Stimulated activated naive CD8-positive, alpha-beta T cell treated with anti-CD3 and anti-CD28 coated beads, Interleukin-15, Interleukin-2, amounts not matched to agents 100 U/mL and 50 U/mL, for 24 hours (primary cell): ENCODE results near the gene PLA2G12B.
"Not testable (repeated sequence)": the region's sequence is repeated elsewhere in the genome, so short reads cannot be mapped to it uniquely, and the experiment has no call there.

Experiments used
- ATAC-seq: fragments of 150-1000 bp; cut with Tn5 transposase; one replicate; pipeline ENCODE4 v1.10.0; 2021
- DNase-seq: peaks from one replicate; pipeline ENCODE4 v3.0.0; 2021

The PLA2G12B gene

GRCh38 chr10:72935361-72935760 is 19.2 kb downstream of the PLA2G12B start:
- DNase-seq (no peak), ATAC-seq (no peak)

GRCh38 chr10:72932259-72933015 is 22.2 kb downstream of the PLA2G12B start:
- DNase-seq (no peak), ATAC-seq (no peak)

- DNase-seq (no peak), ATAC-seq (no peak)
Observed at GRCh38 chr10:72930276-72930675, 24.3 kb downstream of the PLA2G12B start.

GRCh38 chr10:72928798-72929197 is 25.8 kb downstream of the PLA2G12B start:
- no peak for ATAC-seq
- no peak for DNase-seq

- no peak for DNase-seq
- no peak for ATAC-seq
Observed at GRCh38 chr10:72927485-72927884, 27.1 kb downstream of the PLA2G12B start.

- no peak for ATAC-seq
- DNase-seq, result no peak
Observed at GRCh38 chr10:72925951-72926465, 28.6 kb downstream of the PLA2G12B start.

DNA sequence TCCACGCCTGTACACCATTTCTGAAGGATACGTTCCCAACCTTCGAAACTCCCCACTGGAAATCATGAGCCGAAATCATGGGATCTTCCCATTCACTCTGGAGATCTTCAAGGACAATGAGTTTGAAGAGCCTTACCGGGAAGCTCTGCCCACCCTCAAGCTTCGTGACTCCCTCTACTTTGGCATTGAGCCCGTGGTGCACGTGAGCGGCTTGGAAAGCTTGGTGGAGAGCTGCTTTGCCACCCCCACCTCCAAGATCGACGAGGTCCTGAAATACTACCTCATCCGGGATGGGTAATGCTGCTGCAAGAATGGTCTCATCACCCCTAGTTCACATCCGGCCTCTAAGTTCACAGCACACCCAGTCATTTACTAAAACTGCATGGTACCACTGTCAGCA is 30.3 kb downstream of the PLA2G12B start:
- ATAC-seq (no peak), DNase-seq (no peak)

- DNase-seq, ATAC-seq: not testable (repeated sequence)
Observed at GRCh38 chr10:72921147-72921683, 33.4 kb downstream of the PLA2G12B start.

DNA sequence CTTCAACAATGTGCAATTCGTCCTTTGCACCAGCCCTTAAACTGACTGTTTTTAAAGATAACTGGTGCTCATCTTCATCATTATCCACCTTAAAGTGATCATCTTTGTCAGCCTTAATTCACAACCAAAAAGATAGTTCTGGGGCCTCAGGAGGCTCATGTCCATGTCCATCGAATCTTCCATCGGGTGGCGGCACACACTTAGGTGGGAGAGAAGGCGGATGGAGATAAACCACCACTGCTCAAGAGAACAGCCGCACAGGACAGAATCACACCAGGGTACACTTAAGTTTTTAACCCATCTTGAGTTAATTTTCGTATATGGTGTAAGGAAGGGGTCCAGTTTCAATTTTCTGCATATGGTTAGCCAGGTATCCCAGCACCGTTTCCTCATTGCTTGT is 36.3 kb downstream of the PLA2G12B start:
- DNase-seq, result no peak

DNA sequence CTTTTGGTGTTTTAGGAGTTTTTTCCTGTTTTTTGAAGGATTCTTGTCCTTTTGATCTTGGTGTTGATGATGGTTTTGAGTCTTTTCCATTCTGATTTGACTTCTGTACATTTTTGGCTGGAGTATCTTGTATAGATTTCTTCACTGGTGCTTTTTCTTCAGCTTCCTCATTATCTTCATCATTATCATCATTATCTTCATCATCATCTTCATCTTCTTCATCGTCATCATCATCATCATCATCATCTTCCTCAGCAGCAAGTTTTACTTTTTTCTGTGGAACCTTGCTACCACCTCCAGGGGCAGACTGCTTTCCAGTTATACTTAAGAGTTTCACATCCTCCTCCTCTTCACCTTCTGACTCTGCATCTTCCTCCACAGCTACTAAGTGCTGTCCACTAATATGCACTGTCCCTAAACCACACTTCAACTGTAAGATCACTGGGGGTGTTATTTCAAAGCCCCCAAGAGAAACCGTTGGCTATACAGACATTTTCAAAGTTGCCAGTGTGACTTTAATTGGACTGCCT is 36.7 kb downstream of the PLA2G12B start:
- ATAC-seq, DNase-seq: not testable (repeated sequence)

More for the DNA sequence above, 36.3 kb downstream of the PLA2G12B start:
- ATAC-seq, result no peak

GRCh38 chr10:72917201-72917600 is 37.4 kb downstream of the PLA2G12B start:
- DNase-seq, ATAC-seq: not testable (repeated sequence)

GRCh38 chr10:72913287-72913686 is 41.3 kb downstream of the PLA2G12B start:
- ATAC-seq (no peak), DNase-seq (no peak)

GRCh38 chr10:72912736-72913135 is 41.9 kb downstream of the PLA2G12B start:
- ATAC-seq, result no peak
- no peak for DNase-seq

DNA sequence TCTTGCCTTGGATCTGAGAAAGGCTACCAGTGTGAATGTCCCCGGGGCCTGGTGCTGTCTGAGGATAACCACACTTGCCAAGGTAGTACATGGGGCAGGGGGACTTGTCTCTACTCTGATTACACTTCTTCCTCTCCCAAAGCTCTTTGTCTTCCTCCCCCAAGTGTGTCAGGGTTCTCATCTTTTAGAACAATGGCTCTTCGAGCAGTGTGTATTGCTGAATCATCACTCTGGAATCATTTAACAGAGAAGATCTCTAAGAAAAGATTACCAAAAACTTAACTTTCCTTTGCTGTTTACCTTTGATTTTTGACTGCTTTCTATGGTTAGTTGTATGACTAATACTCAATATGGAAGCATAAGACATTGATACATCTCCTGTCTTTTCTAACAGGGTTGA is 42.8 kb downstream of the PLA2G12B start:
- no peak for DNase-seq
- ATAC-seq, result no peak

DNA sequence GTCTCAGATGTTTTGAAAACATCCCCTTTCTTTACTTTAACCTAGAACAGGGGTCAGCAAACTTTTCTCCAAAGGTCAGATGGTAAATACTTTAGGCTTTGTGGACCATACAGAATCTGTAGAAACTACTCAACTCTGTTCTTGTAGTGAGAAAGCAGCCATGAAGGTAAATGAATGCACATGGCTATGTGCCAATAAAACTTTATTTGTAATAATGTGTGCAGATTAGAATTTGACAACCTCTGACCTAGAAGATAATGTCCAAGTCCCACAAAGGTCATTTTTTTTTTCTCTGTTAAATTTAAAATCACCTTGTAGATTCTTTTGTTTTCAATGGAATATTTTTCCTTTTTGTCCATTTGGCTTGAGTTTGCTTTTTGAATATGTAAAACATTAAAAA is 43.9 kb downstream of the PLA2G12B start:
- DNase-seq (no peak), ATAC-seq (no peak)

DNA sequence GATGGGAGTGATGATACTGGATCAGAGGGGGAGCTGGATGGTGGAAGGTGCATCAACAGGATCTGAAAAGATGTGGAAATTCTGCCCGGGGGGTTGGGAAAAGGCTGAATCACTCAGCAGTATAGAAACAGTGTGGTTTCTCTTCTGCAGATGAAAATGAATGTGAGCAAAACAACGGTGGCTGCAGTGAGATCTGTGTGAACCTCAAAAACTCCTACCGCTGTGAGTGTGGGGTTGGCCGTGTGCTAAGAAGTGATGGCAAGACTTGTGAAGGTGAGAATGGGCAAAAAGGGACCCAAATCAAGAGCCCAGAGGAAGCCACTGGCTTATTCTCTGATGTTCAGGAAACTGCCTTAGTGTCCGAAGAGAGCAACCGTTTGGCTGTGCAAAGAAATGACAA is 48.2 kb downstream of the PLA2G12B start:
- DNase-seq (no peak), ATAC-seq (no peak)

DNA sequence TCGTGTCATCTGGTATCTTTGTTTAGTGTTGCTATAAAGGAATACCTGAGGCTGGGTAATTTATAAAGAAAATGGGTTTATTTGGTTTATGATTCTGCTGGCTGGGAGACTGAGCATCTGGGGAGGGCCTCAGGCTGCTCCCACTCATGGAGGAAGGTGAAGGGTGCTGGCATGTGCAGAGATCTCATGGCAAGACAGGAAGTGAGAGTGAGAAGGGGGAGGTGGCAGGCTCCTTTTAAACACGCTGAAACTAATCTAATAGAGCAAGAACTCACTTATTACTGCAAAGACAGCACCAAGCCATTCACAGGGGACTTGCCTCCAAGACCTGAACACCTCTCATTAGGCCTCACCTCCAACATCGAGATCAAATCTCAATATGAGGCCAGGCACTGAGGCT is 49.8 kb downstream of the PLA2G12B start:
- DNase-seq (no peak), ATAC-seq (no peak)

GRCh38 chr10:72903941-72904446 is 50.6 kb downstream of the PLA2G12B start:
- DNase-seq, ATAC-seq: not testable (repeated sequence)

DNA sequence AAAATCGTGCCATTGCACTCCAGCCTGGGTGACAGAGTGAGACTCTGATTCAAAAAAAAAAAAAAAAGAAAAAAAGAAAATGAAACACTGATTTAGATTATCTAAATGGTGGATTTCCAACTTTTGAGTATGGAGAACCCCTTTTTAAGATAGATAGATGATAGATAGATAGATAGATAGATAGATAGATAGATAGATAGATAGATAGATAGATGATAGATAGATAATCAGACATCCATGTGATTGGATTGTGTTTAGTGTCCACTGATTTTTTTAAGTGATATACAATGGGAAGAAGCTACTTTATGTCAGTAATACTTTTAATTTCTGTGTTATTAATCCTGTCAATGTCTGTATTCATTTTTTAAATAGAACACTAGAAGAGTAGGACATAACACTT is 55.1 kb downstream of the PLA2G12B start:
- DNase-seq, result no peak
- no peak for ATAC-seq

- ATAC-seq (no peak), DNase-seq (no peak)
Observed at GRCh38 chr10:72898616-72899015, 56.0 kb downstream of the PLA2G12B start.

DNA sequence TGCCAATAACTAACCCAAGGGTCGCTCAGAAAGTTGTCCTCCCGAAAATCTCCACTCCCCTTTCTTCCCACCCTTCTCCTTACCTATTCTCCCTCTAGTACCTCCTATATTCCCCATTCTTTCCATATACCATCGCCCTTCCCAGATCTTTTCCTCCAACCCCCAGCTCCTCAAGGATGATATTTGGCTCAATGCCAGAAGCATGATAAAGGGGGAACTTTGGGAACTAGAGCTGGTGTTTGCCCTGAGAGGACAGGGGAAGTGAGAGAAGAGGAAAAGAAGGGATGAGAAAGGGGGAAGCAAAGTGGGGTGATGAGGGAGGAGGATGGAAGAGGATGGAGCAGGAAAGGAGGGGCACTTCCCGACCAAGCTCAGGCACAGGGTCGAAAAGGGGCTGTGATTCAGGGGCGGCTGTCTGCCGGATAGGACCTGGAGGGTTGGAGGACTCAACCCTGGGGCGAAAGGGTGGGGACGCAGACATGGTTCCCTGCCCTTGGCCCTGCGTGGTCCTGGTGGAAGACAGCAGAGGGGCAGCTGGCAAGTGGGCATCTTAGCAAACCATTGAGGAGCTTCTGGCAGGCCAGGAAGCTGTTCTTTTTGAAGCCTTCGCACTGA is 59.3 kb downstream of the PLA2G12B start:
- DNase-seq (no peak), ATAC-seq (no peak)

DNA sequence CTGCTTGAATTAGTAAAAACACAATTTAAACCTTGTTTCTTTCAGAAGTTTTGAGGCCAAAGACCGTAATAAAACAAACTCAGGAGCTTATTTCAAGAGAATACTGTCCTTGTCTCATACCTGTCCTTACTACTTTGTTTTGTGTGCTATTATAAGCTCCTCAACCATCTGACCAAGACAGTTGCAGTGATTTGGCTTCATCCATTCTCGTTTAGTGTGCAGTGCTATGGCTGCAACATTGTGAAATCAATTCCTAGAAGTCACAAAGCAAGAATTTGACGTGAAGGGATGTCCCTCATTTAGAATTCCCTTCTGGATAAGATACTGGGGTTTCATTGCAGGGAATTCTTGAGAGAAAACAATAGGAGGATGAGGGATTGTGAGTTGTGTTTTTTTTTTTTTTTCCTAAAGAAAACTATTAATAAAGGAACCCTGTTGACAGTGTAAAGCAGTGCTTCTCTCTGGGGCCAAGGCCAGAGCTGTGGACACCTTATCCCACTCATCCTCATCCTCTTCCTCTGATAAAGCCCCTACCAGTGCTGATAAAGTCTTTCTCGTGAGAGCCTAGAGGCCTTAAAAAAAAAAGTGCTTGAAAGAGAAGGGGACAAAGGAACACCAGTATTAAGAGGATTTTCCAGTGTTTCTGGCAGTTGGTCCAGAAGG is 61.3 kb downstream of the PLA2G12B start, which contains the start of gene OIT3:
OIT3 (plus strand) TSS at position 604 of the 663 bp plus-strand sequence. CDS start 60 bp downstream, outside the sequence.
- ATAC-seq, result no peak

More for the DNA sequence above, 61.3 kb downstream of the PLA2G12B start, which contains the start of gene OIT3:
- DNase-seq, result no peak
